GM19372 (cell line): ENCODE results near the gene TXNDC16.
"Not testable (repeated sequence)": the region's sequence is repeated elsewhere in the genome, so short reads cannot be mapped to it uniquely, and the experiment has no call there.

Experiments
- ATAC-seq: cut with Tn5 transposase; IDR thresholded peaks from one replicate; pipeline ENCODE4 v1.9.1; 2021; ENCODE audit warnings: mild to moderate bottlenecking, low read depth, moderate library complexity; ENCODE audit not compliant: unreplicated experiment

Gene TXNDC16

GRCh38 chr14:52552063-52552988, at the start of gene TXNDC16, which contains the start of gene GPR137C:
Gene TXNDC16, minus strand, starts transcription at chr14:52552505. Its CDS starts 8,948 bp downstream, at chr14:52543557.
Gene GPR137C, plus strand, starts transcription at chr14:52552836. Its CDS starts 312 bp downstream, at chr14:52553148.
- peak; percentile 90 for ATAC-seq

DNA sequence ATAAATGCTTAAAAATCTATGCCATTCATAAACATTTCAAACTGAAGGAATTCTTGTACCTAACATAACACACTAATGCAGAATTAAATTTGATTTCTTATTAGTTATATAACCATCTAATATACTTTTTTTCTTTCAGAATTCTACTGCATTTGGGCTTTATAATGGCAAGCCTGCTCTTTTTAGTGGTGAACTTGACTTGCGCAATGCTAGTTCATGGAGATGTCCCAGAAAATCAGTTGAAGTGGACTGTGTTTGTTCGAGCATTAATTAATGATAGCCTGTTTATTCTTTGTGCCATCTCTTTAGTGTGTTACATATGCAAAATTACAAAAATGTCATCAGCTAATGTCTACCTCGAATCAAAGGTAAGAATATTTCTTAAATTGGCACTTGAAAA, 47.7 kb upstream of the TXNDC16 start:
- ATAC-seq, result no peak

DNA sequence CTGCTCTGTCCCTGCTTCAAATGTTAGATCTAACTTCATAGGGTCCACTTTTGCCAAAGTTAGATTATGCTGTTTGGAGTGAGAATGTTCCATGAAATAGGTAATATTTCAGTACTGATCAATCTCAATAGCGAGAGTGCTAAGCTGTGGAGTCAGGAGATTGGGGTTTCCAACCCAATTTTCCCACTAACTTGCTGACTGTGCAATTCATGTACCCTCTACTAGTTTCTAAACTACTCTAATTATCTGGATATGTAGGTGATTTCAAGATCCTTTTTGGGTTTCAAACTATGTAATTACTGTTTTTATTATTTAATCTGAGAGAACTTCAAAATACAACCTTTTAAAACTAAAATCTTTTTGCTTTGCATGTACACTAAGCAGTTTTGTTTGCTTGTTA, 46.3 kb upstream of the TXNDC16 start:
- ATAC-seq, result no peak

GRCh38 chr14:52596861-52597260, 44.6 kb upstream of the TXNDC16 start:
- no peak for ATAC-seq

- no peak for ATAC-seq
Observed at GRCh38 chr14:52596320-52596719, 44.0 kb upstream of the TXNDC16 start.

- ATAC-seq, result no peak
Observed at GRCh38 chr14:52590318-52590717, 38.0 kb upstream of the TXNDC16 start.

DNA sequence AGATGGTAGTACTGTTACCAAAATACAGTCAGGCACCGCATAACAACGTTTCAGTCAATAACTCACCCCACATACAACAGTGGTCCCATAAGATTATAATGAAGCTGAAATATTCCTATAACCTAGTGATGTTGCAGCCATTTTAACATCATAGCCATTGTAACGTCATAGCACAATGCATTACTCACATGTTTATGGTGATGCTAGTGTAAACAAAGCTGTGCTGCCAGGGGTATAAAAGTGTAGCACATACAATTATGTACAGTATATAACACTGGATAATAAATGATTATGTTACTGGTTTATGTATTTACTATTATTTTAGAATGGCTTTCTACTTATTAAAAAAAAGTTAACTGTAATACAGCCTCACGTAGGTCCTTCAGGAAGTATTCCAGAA, 37.3 kb upstream of the TXNDC16 start:
- no peak for ATAC-seq

DNA sequence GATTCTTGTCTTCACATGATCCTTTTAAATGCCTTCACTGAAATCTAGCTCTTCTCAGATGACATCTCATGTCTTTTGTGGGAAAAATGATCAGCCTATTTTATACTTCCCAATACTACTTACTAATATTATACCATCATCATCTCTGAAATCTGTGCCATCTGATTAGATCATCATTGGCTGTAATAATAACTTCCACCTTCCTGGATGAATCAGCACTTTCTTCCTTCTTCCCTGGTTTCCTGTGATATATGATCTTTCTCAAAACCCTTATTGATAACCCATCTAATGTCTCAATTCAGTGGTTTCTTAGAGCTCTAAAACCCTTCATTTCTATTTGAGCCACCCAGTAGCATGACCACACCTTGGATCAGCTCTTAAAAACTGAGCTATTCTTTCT, 31.2 kb upstream of the TXNDC16 start:
- no peak for ATAC-seq

DNA sequence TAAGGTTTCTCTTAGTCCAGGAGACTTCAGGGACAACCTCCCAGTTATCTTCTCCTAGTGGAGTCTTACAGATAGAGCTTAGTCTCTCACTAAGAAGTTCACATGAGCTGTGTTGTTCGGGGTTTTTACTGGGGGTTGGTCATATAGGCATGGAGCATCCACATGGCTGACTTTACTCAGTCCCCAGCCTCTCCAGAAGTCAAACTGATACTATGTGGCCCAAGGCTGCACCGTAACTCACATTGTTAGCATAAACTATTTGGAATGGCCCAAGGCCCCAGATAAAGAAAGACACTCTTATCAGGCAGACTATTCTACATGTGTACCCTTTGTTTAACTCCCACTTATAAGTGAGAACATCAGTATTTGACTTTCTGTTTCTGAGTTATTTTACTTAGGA, 23.6 kb upstream of the TXNDC16 start:
- ATAC-seq, result no peak

DNA sequence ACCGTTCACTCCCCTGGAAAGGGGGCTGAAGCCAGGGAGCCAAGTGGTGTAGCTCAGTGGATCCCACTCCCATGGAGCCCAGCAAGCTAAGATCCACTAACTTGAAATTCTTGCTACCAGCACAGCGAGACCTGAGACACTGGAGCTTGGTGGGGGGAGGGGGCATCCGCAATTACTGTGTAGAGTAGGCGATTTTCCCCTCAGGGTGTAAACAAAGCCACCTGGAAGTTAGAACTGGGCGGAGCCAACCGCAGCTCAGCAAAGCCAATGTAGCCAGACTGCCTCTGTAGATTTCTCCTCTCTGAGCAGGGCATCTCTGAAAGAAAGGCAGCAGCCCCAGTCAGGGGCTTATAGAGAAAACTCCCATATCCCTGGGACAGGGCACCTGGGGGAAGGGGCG, 16.1 kb upstream of the TXNDC16 start:
- not testable (repeated sequence) for ATAC-seq

GRCh38 chr14:52563120-52563519, 10.8 kb upstream of the TXNDC16 start:
- ATAC-seq, result no peak

DNA sequence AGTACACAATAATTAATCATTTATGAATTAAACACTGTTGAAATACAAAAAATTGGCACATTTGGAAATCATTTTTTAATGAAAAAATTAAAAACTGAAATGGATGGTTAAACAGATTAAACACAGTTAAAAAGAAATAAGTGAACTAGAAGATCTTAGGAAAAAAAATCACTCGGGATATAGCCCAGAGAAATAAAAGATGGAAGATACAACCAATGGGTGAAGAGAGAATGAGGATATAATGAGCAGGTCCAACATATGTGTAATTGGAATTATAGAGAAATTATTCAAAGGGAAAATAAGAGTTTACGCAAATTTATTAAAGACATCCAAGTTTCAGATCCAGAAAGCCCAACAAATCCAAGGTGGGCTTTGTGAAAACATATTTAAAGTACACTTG, 6.4 kb upstream of the TXNDC16 start:
- no peak for ATAC-seq

DNA sequence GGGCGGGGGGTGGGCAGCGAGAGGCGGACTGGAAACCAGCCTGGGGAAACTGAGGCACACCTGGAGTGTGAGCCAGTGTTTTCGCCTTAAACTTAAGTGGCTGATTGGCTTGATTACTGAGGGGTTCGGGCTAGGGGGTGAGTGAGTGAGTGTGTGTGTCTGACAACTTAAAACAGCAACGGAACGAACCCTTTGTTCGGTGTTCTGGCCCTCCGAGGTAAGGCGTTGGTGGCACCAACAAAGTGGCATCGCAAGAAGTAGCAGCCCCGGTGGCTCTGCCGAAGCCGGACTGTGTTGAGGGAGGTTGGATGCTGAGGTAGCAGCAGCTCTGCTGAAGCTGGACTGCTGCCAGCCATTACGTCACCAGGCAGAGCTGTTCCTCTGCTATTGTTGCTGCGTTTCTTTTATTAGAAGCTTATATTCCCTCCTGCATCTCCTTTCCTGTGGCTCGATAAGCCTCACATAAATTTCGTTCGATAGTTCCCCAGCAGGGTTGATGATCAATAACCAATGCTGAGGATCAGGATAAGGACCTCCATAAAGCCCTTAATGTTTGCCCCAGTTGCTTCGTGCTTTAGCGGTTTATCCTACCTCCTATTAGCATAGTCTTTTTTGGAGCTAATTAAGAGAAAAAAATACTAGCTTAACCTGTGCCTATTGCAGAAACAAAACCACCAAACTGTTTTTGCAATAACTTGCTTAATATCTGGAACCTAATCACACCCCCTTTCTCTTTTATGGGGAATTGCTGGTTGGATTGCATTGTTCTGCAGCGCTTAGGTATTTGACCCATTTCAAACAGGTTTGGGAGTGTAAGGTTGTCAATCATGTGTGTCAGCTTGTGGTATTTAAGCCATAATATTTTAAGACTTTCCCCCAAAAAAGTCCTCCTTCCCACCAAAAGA, 1.6 kb upstream of the TXNDC16 start:
- ATAC-seq, result no peak

- peak; percentile 16 for ATAC-seq
Observed at GRCh38 chr14:52553002-52553670, 831 bp upstream of the TXNDC16 start.

GRCh38 chr14:52551696-52552062, 626 bp downstream of the TXNDC16 start:
- ATAC-seq, result no peak

GRCh38 chr14:52551205-52551604, 1.1 kb downstream of the TXNDC16 start:
- ATAC-seq, result no peak

DNA sequence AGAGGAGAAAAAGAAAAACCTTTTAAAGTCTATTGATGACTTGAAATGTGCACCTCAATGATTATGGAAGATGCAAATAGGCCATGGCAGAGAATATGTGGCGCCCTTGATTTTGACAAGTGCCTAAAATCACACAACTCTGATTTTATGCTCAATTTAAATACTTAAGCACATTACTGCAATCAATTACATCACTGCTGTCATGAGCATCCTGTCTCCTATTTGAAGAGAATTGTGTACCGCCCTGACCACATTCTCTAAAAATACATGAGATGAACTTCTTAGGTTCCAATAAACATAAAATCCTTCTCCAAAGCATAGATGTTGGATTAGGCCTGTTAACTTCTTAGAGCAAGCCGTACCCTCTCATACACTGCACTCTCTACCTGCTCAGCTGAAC, 1.6 kb downstream of the TXNDC16 start:
- no peak for ATAC-seq

DNA sequence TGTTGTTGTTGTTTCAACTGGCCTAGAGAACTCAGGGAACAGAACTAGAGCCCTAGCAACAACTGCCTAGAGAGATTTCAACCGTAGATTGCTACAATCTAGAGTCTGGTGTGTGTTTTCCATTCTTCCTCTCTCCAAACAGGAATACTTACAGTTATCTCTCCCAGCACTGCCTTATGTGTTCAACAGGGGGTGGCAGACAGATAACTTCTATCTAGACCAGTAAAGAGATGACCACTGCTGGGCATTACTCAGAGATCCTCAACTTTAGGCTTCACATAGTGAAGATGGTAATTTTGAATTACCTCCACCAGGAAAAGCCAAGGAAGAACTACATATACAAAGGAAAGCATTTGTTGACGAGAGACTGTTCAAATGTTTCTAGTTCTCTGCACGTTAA, 4.8 kb downstream of the TXNDC16 start:
- no peak for ATAC-seq

DNA sequence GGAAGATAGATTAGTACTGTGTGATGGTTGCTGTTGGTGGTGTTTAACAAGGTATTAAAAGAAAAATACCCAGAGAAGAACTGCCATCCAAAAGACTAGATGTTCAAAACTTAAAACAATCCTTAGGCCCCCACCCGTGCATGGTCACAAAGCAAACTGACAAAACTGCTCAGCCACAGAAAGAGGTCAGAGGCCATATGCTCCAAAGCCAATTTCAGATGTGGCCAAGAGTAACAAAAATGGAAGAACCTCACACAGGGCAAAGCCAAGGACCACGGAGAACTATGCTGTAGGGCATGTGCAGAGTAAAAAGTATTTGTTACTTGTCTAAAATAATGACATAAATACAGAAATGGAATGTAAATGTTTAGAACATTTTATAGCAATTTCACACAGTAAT, 5.3 kb downstream of the TXNDC16 start:
- no peak for ATAC-seq

- no peak for ATAC-seq
Observed at GRCh38 chr14:52546318-52546670, 6.0 kb downstream of the TXNDC16 start.
